ENCODE data around the gene SYCN.
"Not testable (repeated sequence)": the region's sequence is repeated elsewhere in the genome, so short reads cannot be mapped to it uniquely, and the experiment has no call there.

GRCh38 chr19:39215323-39215722, 11.3 kb upstream of the SYCN start:
- TF ChIP-seq CTCF (conservative IDR thresholded peaks at IDR 0.05; ENCODE audit: low read length); EZH2phosphoT487 (IDR thresholded peaks at IDR 0.05; ENCODE audit: borderline replicate concordance, low read depth, low read length): not testable (repeated sequence)

All from OCI-LY7 (cell line).